Chondrocyte (in vitro differentiated cells): ENCODE results near the gene PZP. TPM values are rescaled to one million over a fixed set of nuclear protein-coding genes. Genes with fewer than 3 reads are reported as not detected.
"Not testable (repeated sequence)": the region's sequence is repeated elsewhere in the genome, so short reads cannot be mapped to it uniquely, and the experiment has no call there.

Source experiments
- DNase-seq: peaks from one replicate; pipeline ENCODE4 v3.0.0; 2021; ENCODE audit warnings: mixed read lengths, low spot score
- H3K27ac Mint-ChIP-seq: one replicate; pipeline ENCODE4 v1.8.0; 2021; ENCODE audit warnings: mild to moderate bottlenecking, moderate library complexity, mixed read lengths; ENCODE audit not compliant: unreplicated experiment
- H3K27me3 Mint-ChIP-seq: 2 replicates; pipeline ENCODE4 v1.8.0; 2021; ENCODE audit warnings: low read depth, mixed read lengths
- H3K36me3 Mint-ChIP-seq: 2 replicates; pipeline ENCODE4 v1.8.0; 2021; ENCODE audit warnings: low read depth, mixed read lengths
- H3K4me1 Mint-ChIP-seq: 2 replicates; pipeline ENCODE4 v1.8.0; 2021; ENCODE audit warnings: low read depth, mild to moderate bottlenecking, mixed read lengths
- H3K4me3 Mint-ChIP-seq: one replicate; pipeline ENCODE4 v1.8.0; 2021; ENCODE audit warnings: mild to moderate bottlenecking, moderate library complexity, mixed read lengths; ENCODE audit not compliant: unreplicated experiment
- H3K9me3 Mint-ChIP-seq: 2 replicates; pipeline ENCODE4 v1.8.0; 2021; ENCODE audit warnings: low read depth, mixed read lengths
- CTCF ChIP-seq: fragments of 200-600 bp; sonication (generic); IDR thresholded peaks from 2 replicates; pipeline ENCODE4 v1.5.0; 2021; ENCODE audit warnings: antibody characterized with exemption, mild to moderate bottlenecking, moderate library complexity
- total RNA-seq: library from RNA; stranded (reverse); gene quantifications from 3 replicates; pipeline ENCODE4 v1.2.1, GENCODE V29; 2021

The PZP gene
- total RNA-seq, 1 donor from 2014 or later: not detected

GRCh38 chr12:9184276-9184675 lies 23.9 kb downstream of the PZP start:
- Mint-ChIP-seq H3K27ac (no peak overlapping the region), H3K9me3 (peaks cover 10% of the 10 kb centered on the region), H3K4me3 (no peak overlapping the region), H3K36me3 (no peaks in the 10 kb centered on the region), H3K4me1 (no peaks in the 10 kb centered on the region), H3K27me3 (peaks cover 3% of the 10 kb centered on the region)
- TF ChIP-seq CTCF: no peak
- no peak for DNase-seq

GRCh38 chr12:9180810-9181209 lies 27.4 kb downstream of the PZP start:
- no peaks in the 10 kb centered on the region for H3K36me3 Mint-ChIP-seq
- H3K27me3 Mint-ChIP-seq: peaks cover 3% of the 10 kb centered on the region
- H3K4me1 Mint-ChIP-seq: no peaks in the 10 kb centered on the region
- no peak overlapping the region for H3K27ac Mint-ChIP-seq
- H3K9me3 Mint-ChIP-seq: peaks cover 3% of the 10 kb centered on the region
- DNase-seq: no peak
- H3K4me3 Mint-ChIP-seq: no peak overlapping the region
- TF ChIP-seq CTCF: no peak

- no peak overlapping the region for H3K4me3 Mint-ChIP-seq
- no peak for DNase-seq
- TF ChIP-seq CTCF: no peak
Measured at GRCh38 chr12:9179781-9180180, 28.4 kb downstream of the PZP start.

GRCh38 chr12:9169979-9170634 lies 38.1 kb downstream of the PZP start:
- H3K4me3 Mint-ChIP-seq: no peak overlapping the region

More at GRCh38 chr12:9179781-9180180, 28.4 kb downstream of the PZP start:
- peaks cover 3% of the 10 kb centered on the region for H3K9me3 Mint-ChIP-seq
- H3K36me3 Mint-ChIP-seq: no peaks in the 10 kb centered on the region
- H3K27me3 Mint-ChIP-seq: peaks cover 3% of the 10 kb centered on the region
- H3K4me1 Mint-ChIP-seq: no peaks in the 10 kb centered on the region
- H3K27ac Mint-ChIP-seq: no peak overlapping the region

DNA sequence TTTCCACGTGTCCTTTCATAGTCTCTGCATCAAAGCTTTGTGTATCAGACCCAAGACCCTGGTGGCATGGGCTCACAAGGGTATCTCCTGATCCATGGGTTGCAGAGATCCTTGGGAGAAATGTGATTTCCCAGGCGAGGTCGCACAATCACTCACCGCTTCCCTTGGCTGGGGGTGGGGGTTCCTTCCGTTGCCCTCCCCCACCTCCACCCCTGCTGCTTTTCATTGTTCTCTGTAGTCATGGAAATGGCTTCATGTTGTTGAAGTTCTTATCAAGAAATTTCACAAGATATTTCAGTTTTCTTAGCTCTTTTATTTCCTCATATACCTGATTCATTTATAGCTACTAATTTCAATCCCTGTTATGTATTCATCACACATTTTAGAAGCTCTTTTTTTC lies 40.9 kb downstream of the PZP start:
- not testable (repeated sequence) for H3K36me3 Mint-ChIP-seq, DNase-seq, H3K27ac Mint-ChIP-seq, H3K9me3 Mint-ChIP-seq, H3K4me1 Mint-ChIP-seq, H3K27me3 Mint-ChIP-seq, H3K4me3 Mint-ChIP-seq

More at GRCh38 chr12:9169979-9170634, 38.1 kb downstream of the PZP start:
- peaks cover 4% of the 10 kb centered on the region for H3K9me3 Mint-ChIP-seq
- no peak overlapping the region for H3K27ac Mint-ChIP-seq
- H3K4me1 Mint-ChIP-seq: no peaks in the 10 kb centered on the region
- TF ChIP-seq CTCF: no peak
- peaks cover 4% of the 10 kb centered on the region for H3K27me3 Mint-ChIP-seq
- DNase-seq: no peak
- H3K36me3 Mint-ChIP-seq: no peaks in the 10 kb centered on the region

DNA sequence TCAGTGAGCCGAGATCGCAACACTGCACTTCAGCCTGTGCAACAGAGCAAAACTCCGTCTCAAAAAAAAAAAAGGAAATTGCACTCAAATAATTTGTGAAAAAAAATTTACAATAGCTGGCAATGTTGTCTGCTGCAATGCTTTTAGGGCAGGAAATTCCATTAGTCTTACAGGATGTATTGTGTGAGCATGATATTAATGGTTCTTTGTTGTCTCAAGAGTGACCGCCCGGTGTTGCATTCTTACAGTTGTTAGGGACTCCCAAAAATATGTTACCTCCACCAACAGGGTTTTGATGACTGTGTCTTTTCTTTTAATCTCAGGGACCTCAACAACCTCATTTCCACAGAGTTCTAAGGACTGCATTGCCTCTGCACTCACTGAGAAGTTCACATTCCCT lies 44.8 kb downstream of the PZP start:
- Mint-ChIP-seq H3K9me3 (no peaks in the 10 kb centered on the region), H3K4me3 (no peak overlapping the region), H3K36me3 (no peaks in the 10 kb centered on the region), H3K4me1 (no peaks in the 10 kb centered on the region), H3K27me3 (peaks cover 4% of the 10 kb centered on the region), H3K27ac (no peak overlapping the region)
- no peak for TF ChIP-seq CTCF
- no peak for DNase-seq
